Myocyte (in vitro differentiated cells): ENCODE results near the gene NTHL1. TPM values are rescaled to one million over a fixed set of nuclear protein-coding genes. Genes with fewer than 3 reads are reported as not detected.

Experiments used
- DNase-seq: peaks from one replicate; pipeline ENCODE4 v3.0.0-alpha.2; 2012; ENCODE audit warnings: low read depth
- total RNA-seq: library from RNA; depleted of rRNA; stranded (reverse); fragments of >200 nt; gene quantifications from 2 replicates; pipeline ENCODE4 v1.2.3, GENCODE V29; 2014

The NTHL1 gene
- total RNA-seq, 1 donor from 2014 or later, result 17.3 TPM

- no peak for DNase-seq
These were observed 18.5 kb upstream of the NTHL1 start for GRCh38 chr16:2066139-2066538.

- no peak for DNase-seq
These were observed 16.8 kb upstream of the NTHL1 start for GRCh38 chr16:2064368-2064945.

DNA sequence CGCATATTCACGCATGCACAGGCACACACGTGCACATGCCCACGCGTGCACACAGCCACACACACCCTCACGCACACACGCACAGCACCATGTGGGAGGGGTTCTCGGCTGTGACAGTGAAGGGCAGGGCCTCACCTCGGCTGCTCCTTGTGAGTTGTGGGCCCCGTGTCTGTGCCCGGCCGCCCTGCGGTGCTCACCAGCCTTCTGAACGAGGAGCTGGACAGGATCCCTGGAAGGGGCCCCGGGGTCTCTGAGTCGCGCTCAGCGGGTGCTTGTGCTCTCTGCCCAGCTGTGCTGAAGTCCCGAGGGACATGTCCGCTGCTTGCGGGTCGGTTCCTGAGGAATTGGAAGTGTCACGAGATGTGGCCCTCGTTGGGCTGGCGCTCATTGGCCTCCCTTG, 16.2 kb upstream of the NTHL1 start:
- no peak for DNase-seq

DNA sequence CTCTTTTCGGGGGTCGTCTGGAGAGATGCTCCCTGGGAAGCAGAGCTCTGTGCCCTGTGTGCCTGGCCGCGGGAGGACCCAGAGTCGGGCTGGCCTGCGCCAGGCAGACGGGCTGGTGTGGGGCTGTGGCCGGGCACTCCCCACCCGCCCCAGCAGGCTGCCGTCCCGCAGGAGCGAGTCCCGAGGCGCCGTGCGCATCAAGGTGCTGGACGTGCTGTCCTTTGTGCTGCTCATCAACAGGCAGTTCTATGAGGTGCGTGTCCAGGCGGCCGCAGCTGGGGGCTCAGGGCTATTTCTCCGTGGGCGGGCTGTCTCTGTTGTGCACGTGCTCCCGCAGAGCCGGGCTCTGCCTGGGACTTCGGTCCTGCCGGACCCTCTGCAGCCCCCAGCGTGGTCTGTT, 15.2 kb upstream of the NTHL1 start:
- no peak for DNase-seq

- DNase-seq, result no peak
These were observed 13.9 kb upstream of the NTHL1 start for GRCh38 chr16:2061526-2061925.

DNA sequence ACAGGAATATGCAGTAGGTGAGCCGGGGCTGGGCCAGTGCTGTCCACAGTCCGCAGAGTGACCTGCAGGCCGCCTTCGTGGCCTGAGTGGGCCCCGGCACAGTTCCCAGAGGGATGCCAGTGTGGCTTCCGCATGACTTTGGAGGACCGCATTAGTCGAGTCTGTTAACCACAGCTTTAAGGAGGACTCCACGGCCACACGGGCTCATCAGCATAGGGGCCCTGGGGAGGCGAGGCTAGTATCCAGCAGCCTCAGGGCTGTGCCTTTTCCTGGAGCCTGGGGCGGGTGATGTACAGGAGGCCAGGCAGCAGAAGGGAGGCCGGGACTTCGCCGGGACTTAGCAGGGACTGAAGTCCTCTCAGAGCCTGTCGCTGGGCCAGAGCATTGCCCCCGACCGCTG, 13.4 kb upstream of the NTHL1 start:
- DNase-seq, result no peak

GRCh38 chr16:2060346-2060745, 12.7 kb upstream of the NTHL1 start:
- no peak for DNase-seq

GRCh38 chr16:2058872-2059271, 11.2 kb upstream of the NTHL1 start:
- no peak for DNase-seq

GRCh38 chr16:2058420-2058819, 10.8 kb upstream of the NTHL1 start:
- DNase-seq, result no peak

DNA sequence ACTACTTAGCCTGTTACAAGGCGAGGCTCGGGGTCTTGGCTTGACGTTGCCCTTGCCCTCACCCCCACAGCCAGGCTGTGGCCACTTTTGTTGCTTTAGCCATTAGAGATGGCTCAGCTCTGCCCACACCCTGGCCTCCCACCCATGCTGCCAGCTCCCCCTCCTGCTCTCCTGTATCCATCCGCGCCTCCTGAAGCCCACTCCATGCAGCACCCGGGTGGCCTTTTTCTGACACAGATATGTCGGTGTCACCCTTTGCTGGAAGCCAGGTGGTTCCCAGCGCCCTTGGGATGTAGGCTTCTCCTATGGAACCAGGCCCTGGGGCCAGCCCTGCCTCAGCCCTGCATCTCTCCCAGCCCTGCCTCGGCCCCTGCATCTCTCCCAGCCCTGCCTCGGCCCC, 9.8 kb upstream of the NTHL1 start:
- DNase-seq, result no peak

GRCh38 chr16:2056681-2057407, 9.2 kb upstream of the NTHL1 start:
- no peak for DNase-seq

- DNase-seq, result peak; percentile 18
These were observed 8.4 kb upstream of the NTHL1 start for GRCh38 chr16:2056077-2056476.

GRCh38 chr16:2054543-2055245, 7.1 kb upstream of the NTHL1 start:
- DNase-seq, result no peak

DNA sequence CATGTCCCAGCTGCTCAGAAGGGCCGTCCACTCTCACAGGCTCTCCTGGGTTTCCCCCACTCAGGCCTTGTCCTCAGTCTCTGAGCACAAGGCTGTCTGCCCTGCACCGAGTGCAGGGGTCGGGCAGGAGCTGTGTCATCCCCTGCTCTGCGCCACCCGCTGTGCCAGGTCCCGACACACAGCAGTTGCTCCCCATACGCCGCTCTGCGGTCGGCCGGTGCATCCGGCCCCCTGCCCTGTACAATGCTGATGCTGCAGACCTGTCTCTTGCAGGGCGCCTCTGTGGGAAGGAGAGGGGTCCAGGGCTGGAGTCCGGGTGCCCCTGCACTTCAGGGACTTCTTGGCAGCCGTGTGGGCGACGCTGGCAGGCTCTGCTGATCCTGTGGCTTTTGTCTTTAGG, 6.3 kb upstream of the NTHL1 start:
- DNase-seq, result no peak

DNA sequence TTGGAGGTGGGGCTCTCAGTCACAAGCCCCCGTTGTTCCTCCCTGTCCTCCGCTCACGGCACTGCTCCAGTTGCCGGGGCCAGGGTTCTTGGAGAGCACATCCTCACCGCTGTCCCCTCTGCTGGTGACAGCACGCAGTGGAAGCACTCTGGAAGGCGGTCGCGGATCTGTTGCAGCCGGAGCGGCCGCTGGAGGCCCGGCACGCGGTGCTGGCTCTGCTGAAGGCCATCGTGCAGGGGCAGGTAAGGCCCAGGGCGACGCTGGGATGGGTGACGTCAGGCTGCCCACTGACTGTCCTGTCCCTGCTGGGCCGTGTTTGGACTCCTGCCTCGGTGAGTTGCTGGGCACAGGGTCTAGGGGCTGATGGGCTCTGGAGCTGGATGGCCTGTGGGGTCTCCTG, 5.6 kb upstream of the NTHL1 start:
- no peak for DNase-seq

GRCh38 chr16:2048116-2048543, 496 bp upstream of the NTHL1 start:
- DNase-seq, result no peak

DNA sequence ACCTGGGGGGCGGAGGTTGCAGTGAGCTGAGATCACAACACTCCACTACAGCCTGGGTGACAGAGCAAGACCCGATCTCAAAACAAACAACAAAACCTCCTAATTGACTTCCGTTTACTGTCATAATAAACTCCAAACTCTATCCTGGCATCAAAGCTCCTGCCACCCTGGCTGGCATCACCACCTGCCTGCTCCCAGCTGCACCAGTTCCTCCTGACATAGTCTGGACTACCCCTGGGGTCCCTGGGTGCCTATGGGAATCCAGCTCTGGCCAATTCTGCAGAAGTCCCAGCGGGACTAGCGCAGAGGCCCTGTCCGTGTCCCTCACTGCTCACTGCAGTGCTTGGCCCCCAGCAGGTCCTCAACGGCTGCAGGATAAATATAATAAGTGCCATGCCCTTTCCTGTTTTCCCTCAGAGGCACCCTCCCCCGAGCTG, 723 bp downstream of the NTHL1 start:
- DNase-seq, result no peak

- DNase-seq, result no peak
These were observed 1.4 kb downstream of the NTHL1 start for GRCh38 chr16:2045965-2046892.

GRCh38 chr16:2044541-2044940, 3.1 kb downstream of the NTHL1 start:
- no peak for DNase-seq

GRCh38 chr16:2043667-2044451, 3.8 kb downstream of the NTHL1 start:
- DNase-seq, result peak; percentile 68
